ENCODE data around the gene PIM3.

The PIM3 gene

DNA sequence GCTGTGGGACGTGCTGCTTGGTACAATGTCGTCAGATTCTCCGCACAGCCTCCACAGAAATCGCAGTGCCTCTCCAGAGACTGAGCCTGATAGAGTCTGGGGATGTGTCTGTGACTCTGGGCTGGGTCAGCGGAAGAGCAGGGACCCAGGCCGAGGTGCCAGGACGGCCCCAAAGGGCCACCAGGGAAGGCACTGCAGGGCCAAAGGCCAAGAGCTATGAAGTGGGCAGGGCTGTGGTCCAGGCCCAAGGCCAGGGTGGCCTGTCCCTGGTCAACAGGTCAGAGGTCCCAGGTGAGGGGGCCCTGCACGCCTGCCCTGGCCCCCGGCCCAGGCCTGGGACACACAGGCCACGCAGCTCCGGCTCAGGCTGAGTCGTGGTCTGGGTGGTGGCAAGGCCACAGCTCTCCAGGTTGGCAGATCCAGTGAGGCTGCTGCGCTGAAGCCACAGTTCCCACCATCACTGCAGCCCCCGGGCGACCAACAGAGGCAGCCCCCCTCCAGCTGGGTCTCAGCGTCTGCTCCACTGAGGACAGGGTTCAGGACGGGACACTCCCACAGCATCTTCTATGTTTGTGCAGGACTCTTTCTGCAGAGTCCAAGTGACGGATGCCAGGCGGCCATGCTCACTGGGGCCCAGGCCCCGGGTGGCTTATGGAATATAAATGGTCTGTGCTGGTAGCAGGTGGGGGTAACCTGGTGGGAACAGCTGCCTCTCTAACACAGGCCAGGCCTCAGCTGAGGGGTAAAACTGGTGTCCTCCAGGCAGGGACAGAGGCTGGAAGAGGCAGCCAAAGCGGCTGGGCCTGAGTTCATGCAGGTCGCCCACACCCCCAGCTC lies 4.8 kb upstream of the PIM3 start:
- DNase-seq (ENCODE audit: low spot score), result no peak

DNA sequence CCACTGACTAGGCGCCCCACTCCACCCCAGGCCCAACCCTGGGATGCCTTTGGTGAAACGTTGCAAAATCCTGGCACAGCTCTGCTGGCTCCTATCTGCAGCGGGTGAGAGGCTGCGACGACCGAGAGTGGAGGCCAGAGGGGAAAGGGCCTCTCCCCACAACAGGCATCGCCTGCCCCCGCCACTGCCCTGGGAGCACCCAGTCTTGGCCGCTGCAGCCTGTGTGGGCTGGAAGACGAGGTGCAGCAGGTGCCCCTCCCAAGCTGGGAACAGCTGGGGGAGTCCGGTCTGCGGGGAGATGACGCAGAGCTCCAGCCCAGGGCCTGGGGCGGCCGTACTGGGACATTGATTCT lies 4.2 kb upstream of the PIM3 start:
- no peak for DNase-seq (ENCODE audit: low spot score)

DNA sequence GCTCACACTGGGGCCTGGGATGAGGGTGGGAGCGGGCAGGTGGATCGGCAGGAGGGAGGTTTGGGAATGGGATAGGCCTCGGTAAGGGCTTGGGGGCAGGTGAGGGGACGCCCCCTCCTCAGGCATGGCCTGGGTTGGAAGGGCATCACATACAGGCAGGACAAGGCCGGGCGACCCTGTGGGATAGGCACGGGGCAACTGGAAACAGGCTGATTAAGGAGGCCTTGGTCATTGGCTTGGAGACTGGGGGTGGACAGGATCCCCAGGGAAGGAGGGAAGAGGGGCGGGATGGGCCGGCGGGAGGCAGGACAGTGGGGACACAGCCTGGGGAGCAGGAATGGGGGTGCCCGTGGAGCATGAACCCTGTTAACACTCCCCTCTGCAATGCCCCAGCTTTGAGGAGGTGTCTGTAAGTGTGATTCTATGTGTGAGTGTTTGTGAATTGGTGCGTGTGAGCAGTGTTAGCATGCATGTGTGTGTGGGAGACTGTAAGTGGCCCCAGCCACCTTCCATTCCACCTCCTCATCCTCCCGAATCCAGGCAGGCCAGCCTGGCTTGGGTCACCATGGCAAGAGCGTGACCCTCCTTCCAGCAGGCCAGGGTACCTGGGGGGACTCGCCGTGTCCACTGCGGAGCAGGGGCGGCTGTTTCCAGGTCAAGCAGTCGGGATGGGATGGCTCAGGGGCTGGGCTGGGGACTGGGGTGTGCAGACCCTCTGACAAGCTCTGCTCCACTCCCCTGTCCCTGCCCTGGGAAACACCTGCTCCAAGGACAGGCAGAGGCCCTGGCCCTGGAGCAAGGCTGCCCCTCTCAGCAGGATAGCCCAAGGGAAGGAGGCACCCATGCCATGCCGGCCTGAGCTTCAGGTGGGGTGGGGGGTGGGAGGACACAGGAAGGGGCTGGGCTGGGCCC lies 3.4 kb upstream of the PIM3 start:
- no peak for DNase-seq (ENCODE audit: low spot score)

DNA sequence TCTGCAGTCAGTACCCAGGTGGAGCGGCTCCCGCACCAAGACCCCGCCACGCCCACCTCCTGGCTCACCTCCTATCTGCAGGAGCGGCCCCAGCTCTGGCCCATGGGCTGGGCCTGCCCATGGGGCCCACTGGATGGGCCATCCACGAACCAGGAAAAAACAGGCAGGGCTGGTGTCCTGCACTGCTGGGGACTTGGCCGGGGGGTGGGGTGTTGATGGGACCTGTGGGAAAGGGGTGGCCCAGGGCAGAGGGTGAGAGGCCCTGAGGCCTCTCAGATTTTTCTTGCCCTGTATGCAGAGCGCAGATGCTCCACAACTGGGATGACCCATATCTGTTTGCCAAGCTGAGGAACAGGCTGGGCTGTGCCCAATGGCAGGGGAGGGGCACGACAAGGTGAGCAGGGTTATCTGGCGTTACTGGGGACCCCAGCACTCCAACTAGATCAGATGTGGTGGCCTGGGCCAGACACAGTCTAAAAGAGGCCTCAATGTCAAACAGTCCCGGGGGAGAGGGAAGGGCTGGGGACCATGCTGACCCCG lies 2.7 kb upstream of the PIM3 start:
- no peak for DNase-seq (ENCODE audit: low spot score)

DNA sequence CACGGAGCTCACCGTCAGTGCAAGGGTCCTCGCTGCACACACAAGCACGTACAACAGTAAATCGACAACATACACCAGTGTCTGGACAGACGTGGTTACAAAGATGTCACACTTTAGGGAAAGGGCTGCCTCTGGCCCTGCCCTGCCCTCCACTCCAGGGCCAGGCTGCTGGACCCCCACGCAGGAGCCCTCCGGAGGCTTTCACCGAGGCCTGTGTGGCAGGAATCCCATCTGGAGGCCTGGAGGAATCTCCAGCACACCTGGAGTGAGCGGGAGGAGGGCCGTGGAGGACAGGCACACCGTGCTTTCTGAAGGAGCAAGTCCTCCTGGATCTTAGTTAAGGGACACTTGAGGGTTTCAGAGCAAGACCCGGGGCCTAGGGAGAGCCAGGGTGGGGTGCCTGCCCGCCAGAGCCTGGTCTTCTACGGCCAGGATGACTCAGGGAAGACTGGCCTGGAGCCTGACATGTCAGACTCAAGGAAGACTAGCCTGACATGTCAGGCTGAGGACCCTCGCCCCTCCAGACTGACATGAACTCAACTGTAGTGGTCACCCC lies 2.1 kb upstream of the PIM3 start:
- DNase-seq (ENCODE audit: low spot score), result no peak

DNA sequence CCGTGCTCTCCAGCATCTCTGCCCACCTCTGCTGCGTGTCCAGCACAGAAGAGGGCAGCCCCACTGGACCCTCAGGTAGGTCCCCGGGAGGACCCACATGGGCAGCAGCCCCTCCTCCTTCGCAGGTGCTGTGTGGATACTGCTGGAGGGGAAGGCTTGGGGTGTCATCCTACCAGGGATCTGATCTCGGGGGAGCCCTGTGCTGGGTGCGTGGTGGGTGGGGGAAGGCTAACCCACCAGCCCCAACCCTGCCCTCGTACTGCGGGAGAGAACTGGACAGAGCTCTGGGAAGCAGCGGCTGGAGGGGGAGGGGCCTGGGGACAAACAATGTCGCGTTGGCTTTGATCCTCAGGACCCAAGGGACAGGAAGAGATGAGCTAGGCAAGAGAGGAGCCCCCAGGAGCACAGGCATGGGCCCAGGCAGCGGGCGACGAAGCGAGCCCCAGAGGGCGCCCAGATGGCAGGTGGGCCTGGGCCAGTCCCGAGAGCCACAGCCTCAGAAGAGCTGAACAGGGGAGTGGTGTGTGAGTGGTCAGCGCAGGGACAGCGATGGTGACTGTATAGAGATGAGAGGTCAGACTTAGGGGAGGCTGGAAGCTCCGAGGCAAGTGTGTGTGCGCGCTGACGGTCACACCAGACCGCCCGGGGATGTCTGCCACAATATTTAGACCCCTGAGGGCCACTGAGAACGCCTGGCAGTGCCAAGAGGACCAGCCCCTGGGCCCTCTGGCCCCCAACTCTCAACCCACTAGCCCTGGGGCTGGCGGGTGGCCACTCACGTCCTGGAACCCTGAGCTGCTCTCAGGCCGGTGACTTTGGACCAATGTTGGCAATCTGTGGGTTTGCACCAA lies 1.4 kb upstream of the PIM3 start:
- no peak for DNase-seq (ENCODE audit: low spot score)

DNA sequence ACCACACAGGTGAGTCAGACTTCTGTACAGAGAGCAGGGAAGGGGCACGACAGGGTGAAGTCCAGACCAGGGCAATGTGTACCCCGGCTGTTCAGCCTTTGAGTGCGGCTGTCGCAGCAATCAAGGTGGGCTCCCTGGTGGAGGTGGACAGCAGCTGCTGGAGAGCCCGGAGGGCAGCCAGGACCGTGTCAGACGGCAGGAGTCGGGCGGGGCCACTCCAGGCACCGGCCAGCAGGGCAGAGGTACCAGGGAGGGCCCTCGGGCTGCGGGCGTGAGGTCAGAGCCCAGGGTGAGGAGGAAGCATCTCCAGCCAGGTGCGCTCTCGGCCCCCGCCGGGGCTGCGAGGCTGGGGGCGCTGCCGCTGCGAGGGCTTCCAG lies 802 bp upstream of the PIM3 start:
- no peak for DNase-seq (ENCODE audit: low spot score)

DNA sequence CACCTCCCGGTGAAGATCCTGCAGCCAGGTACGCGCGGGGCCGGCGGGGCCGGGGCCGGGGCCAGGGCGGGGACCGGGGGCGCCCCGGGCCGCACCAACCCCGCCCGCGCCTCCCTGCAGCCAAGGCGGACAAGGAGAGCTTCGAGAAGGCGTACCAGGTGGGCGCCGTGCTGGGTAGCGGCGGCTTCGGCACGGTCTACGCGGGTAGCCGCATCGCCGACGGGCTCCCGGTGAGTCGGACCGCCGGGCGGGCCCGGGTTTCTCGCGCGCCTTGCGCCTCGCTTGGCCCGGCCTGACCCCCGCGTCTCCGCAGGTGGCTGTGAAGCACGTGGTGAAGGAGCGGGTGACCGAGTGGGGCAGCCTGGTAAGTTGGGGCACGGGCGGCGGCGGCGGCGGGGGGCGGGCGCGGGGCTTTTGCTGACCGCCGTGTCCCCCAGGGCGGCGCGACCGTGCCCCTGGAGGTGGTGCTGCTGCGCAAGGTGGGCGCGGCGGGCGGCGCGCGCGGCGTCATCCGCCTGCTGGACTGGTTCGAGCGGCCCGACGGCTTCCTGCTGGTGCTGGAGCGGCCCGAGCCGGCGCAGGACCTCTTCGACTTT lies 531 bp downstream of the PIM3 start:
- DNase-seq (ENCODE audit: low spot score), result no peak

DNA sequence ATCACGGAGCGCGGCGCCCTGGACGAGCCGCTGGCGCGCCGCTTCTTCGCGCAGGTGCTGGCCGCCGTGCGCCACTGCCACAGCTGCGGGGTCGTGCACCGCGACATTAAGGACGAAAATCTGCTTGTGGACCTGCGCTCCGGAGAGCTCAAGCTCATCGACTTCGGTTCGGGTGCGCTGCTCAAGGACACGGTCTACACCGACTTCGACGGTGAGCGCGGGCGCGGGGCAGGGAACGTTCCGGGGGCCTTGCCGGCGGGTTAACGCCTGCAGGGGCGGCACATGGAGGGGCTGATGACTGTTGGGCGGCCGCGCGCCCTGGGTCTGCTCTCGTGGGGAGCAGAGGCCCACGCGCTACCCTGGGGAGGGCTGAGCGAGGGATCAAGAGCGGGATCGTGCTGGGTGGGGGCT lies 1.0 kb downstream of the PIM3 start:
- no peak for DNase-seq (ENCODE audit: low spot score)

DNA sequence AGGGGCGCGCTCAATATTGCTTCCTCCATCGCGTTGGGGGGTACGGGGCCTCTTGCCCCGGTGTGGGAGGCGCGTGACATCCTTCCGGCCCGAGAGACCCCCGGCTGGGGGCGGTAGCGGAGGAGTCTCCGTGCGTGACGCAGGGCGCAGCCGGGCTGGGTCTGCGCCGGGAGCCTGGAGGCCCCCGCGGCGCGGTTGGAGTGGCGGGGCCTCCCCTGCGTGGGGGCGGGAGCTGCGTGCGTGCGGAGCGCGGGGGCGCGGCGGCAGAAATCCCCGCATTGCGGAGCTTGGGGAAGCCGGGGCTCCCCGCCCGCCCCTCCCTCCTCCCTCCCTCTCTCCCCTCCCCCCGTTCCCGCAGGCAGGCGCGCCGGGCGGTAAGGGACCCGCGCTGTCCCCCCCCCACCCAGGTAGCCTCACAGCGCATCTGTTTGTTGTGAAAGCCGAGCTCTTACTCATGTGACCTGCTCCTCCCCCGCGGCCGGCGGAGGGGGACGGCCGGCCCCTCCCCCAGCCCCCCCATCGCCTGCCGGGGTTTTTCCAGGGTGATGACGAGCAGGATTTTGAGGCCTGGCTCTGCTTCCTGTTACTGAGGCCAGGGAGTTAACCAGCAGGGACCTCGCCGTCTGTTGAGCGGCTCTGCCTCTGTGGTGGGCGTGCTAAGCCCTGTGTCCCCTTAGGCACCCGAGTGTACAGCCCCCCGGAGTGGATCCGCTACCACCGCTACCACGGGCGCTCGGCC lies 1.6 kb downstream of the PIM3 start:
- peak; percentile 79 for DNase-seq (ENCODE audit: low spot score)

DNA sequence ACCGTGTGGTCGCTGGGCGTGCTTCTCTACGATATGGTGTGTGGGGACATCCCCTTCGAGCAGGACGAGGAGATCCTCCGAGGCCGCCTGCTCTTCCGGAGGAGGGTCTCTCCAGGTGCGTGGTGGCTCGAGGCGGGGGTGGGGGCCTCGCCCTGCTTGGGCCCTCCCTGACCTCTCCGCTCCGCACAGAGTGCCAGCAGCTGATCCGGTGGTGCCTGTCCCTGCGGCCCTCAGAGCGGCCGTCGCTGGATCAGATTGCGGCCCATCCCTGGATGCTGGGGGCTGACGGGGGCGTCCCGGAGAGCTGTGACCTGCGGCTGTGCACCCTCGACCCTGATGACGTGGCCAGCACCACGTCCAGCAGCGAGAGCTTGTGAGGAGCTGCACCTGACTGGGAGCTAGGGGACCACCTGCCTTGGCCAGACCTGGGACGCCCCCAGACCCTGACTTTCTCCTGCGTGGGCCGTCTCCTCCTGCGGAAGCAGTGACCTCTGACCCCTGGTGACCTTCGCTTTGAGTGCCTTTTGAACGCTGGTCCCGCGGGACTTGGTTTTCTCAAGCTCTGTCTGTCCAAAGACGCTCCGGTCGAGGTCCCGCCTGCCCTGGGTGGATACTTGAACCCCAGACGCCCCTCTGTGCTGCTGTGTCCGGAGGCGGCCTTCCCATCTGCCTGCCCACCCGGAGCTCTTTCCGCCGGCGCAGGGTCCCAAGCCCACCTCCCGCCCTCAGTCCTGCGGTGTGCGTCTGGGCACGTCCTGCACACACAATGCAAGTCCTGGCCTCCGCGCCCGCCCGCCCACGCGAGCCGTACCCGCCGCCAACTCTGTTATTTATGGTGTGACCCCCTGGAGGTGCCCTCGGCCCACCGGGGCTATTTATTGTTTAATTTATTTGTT lies 2.4 kb downstream of the PIM3 start:
- DNase-seq (ENCODE audit: low spot score), result no peak

DNA sequence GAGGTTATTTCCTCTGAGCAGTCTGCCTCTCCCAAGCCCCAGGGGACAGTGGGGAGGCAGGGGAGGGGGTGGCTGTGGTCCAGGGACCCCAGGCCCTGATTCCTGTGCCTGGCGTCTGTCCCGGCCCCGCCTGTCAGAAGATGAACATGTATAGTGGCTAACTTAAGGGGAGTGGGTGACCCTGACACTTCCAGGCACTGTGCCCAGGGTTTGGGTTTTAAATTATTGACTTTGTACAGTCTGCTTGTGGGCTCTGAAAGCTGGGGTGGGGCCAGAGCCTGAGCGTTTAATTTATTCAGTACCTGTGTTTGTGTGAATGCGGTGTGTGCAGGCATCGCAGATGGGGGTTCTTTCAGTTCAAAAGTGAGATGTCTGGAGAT lies 3.1 kb downstream of the PIM3 start:
- no peak for DNase-seq (ENCODE audit: low spot score)

DNA sequence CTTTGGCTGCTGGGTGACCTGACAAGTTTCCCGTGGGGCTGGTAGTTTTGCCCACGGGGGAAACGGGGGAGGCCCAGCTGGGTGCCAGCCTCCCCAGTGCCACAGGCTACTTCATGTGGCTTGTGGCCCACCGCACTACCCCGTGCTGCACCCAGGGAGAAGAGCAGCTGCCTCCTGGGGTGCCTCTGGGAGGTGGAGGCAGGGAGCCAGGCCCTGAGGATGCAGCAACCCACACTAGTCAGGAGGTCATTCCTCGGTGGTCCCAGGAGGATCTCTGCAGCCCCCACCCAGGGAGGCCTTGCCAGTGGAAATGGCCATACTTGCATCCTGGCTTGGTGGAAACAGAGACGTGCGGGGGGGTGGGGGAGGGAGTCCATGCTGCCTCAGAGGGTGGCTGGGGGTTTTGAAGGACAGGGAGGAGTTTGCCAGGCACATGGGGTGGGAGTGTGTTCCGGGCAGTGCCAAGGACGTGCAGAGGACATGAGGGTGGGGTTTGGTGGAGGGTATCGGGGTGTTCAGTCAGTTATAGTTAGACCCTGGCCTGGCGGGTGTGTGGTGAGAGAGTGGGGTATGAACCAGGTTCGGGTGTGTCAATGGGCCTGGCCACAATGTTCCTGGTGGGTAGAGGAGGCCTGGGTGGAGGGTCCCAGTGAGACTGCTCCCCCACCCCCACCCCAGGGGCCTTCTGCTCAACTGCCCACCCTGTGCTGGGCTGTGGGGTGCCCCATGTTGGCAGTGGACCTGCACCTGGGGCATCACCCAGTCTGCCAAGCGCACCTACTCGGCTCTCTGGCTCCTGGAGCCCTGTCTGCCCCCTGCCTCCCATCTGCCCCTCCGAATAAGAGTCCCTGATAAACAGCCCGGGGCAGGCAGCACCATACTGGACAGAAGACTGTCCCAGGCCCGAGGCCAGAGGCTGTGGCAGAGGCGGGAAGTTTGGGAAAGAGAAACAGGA lies 3.8 kb downstream of the PIM3 start:
- no peak for DNase-seq (ENCODE audit: low spot score)

DNA sequence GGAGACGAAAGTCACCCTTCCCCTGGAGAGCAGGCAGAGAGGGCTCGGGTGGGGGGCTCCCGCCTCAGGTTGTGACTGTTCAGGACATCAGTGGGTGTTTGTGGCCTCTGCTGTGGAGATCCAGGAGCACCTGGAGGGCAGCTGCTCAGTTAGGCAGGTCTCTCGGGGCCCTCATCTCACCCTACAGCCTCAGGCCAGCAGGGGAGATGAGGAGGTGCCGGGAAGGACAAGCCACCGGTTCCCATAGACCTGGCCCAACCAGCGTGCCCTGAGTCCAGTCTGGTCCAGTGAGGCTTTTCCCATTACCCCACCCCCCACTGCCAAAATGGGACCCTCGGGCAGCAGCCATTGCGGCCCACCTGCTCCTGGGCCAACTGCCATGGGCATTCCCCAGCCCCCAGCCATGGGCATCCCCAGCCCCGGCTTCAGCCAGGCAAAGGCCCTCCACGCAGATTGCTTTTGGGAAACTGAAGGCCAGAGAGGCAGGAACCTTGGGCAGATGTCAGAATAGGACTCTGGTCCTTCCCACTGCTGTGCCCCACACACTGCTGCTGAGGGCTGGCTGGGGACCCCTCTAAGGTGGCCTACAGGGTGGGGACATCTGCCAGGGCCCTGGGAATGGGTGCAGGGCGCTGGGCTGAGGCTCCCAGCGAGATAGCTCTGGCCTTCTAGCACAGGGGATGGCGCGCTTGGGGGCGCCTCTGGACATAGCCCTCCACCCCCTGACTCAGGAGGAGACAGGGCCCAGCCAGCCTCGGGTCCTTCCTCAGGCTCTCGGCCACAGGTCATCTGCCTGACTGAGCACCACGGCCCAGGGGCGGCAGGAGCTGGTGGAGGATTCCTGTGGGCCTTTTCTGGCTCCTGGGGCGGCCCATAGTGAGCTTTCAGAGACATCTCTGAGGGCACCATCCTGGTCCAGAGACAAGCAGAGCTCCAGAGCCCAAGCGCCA lies 4.8 kb downstream of the PIM3 start:
- DNase-seq (ENCODE audit: low spot score), result no peak

DNA sequence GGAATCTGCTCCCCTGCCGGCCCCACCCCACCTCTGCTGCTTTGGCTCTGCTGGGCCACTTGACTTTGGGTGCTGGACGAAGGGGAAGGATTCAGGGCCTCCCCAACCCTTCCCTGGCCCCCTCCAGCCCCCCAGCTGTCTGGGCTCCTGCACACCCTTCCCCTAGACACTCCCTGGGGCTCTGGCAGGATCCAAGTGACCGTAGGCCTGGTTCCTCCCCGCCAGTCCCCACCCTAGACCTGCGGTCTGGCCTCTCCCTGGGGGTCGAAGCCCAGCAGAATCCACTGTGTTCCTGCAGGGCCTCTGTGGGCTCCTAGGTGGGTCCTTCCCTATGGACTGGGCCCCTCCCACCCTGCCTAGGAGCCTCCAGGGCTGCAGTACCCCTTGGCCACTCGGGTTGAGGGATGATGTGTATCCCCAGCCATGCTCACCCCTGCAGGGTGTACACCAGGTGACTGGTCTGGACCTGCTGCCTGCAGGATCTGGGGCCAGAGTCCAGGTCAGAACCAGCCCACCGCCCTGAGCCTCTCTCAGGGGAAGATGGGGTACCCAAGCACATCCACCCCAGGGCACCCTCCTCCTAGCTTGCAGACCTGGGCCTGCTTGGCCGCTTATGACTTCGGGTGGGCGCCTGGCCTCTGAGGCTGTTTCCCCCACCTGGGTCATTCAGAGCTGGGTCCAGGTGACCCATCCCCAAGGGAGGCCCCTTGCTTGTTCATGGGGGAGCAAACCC lies 5.6 kb downstream of the PIM3 start:
- DNase-seq (ENCODE audit: low spot score), result no peak

Measured in kidney capillary endothelial cell (primary cell).